ENCODE measurements around the gene UMODL1.

DNA sequence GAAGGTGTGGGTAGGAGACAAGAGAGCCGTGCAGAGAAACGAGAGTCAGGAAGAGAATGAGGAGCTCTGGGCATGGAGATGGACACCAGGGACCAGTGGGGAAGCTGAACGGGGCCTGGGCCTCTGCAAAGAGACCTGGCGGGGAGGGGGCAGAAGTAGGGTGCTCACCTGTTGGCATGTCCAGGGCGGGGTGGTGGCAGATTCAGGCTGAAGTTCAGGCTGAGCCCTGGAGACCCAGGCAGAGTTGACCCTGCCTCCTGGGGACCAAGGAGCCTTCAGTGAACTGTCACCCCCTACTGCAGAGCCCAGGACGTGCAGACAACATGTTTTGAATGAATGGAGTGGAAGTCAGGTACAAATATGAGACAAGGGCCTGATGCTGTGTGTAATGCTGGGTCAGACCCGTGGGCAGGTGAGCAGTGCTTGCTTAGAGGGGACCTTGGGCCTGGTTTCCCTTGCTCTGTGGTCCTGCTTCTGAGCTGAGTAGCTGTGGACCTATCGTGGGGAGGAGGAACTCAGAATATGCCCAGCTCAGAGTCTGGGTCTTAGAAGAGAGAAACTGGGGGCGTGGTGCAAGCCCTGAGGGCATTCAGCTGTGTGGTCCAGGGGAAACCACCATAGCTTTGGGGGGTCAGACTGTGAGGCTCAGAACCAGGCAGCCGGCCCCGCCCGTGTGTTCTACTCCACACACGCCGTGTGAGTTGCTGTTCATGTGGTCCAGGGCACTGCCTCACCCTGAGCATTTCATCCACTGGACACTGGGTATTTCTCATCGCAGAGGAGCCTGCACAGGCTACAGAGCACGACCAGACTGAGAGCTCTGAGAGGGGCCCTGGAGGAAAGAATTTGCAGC, 21.3 kb upstream of the UMODL1 start:
- TF ChIP-seq POLR2AphosphoS5 (IDR thresholded peaks at IDR 0.05; ENCODE audit: borderline replicate concordance, low read depth, low read length), result no peak
- no peak for TF ChIP-seq EZH2 (IDR thresholded peaks at IDR 0.05)
- TF ChIP-seq FOXP2 (optimal IDR thresholded peaks at IDR 0.05; ENCODE audit: control extremely low read depth, extremely low read length, insufficient read depth), result no peak
